NB4 (cell line): ENCODE results near the gene OR10A6.

Experiments used
- MYC ChIP-seq: IDR thresholded peaks from 2 replicates; pipeline ENCODE4 v1.6.1; 2011; ENCODE audit warnings: low read depth, low read length
- POLR2A ChIP-seq: IDR thresholded peaks from 2 replicates; pipeline ENCODE4 v1.6.1; 2011; ENCODE audit warnings: mild to moderate bottlenecking; ENCODE audit not compliant: insufficient read length; ENCODE audit errors: extremely low read depth
- TF ChIP-seq, protein P1 (sequence below): IDR thresholded peaks from one replicate; pipeline ENCODE4 v1.5.1; 2012; ENCODE audit warnings: low read depth, low read length
- TF ChIP-seq, protein P2 (sequence below): IDR thresholded peaks from 2 replicates; pipeline ENCODE4 v1.6.1; 2011; ENCODE audit warnings: low read depth, low read length

DNA sequence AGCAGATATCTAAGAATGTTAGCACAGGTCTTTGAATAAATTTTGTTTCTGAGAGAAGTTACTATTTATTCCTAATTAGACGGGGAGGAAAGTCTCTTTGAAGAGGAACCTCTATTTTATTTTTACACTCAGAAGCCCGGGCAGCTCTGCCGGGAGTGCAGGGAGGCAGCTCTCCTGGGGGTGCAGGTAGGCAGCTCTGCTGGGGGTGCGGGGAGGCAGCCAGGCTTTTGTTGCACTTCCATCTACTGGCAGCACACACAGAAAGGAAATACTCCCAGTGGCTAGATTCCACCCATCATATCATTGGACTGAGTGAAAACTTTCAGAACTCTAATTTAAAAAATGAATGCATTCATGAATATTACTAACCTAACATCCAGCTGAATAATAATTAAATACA is 24.6 kb downstream of the OR10A6 start:
- TF ChIP-seq, protein P1, sequence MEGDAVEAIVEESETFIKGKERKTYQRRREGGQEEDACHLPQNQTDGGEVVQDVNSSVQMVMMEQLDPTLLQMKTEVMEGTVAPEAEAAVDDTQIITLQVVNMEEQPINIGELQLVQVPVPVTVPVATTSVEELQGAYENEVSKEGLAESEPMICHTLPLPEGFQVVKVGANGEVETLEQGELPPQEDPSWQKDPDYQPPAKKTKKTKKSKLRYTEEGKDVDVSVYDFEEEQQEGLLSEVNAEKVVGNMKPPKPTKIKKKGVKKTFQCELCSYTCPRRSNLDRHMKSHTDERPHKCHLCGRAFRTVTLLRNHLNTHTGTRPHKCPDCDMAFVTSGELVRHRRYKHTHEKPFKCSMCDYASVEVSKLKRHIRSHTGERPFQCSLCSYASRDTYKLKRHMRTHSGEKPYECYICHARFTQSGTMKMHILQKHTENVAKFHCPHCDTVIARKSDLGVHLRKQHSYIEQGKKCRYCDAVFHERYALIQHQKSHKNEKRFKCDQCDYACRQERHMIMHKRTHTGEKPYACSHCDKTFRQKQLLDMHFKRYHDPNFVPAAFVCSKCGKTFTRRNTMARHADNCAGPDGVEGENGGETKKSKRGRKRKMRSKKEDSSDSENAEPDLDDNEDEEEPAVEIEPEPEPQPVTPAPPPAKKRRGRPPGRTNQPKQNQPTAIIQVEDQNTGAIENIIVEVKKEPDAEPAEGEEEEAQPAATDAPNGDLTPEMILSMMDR = no peak
- TF ChIP-seq, protein P2, sequence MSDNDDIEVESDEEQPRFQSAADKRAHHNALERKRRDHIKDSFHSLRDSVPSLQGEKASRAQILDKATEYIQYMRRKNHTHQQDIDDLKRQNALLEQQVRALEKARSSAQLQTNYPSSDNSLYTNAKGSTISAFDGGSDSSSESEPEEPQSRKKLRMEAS = no peak
- no peak for TF ChIP-seq POLR2A
- TF ChIP-seq MYC = no peak
